HG02981 (cell line): ENCODE data around the gene MANF.

Experiments
- ATAC-seq: cut with Tn5 transposase; IDR thresholded peaks from one replicate; pipeline ENCODE4 v1.9.1; 2021; ENCODE audit warnings: mild to moderate bottlenecking, moderate library complexity; ENCODE audit not compliant: unreplicated experiment

The MANF gene

GRCh38 chr3:51388286-51389029 is 3.4 kb downstream of the MANF start:
- no peak for ATAC-seq

GRCh38 chr3:51389423-51390183 is 4.5 kb downstream of the MANF start:
- no peak for ATAC-seq

- ATAC-seq: no peak
Observed at GRCh38 chr3:51390246-51391074, 5.4 kb downstream of the MANF start.

GRCh38 chr3:51391075-51391565 is 6.0 kb downstream of the MANF start, which contains the start of gene RBM15B:
RBM15B (plus strand) TSS chr3:51391285; CDS start chr3:51391400, 115 bp downstream.
- peak; percentile 93 for ATAC-seq

GRCh38 chr3:51391566-51392354 is 6.7 kb downstream of the MANF start:
- ATAC-seq: peak; percentile 4

GRCh38 chr3:51392355-51393133 is 7.5 kb downstream of the MANF start:
- no peak for ATAC-seq

- no peak for ATAC-seq
Observed at GRCh38 chr3:51393134-51393495, 8.0 kb downstream of the MANF start.

- no peak for ATAC-seq
Observed at GRCh38 chr3:51393564-51393963, 8.5 kb downstream of the MANF start.

- no peak for ATAC-seq
Observed at GRCh38 chr3:51394541-51394940, 9.4 kb downstream of the MANF start.

- no peak for ATAC-seq
Observed at GRCh38 chr3:51395493-51396213, 10.6 kb downstream of the MANF start.

- ATAC-seq: no peak
Observed at GRCh38 chr3:51396401-51396800, 11.3 kb downstream of the MANF start.

- ATAC-seq: no peak
Observed at GRCh38 chr3:51397392-51397791, 12.3 kb downstream of the MANF start.

- ATAC-seq: no peak
Observed at GRCh38 chr3:51398595-51399310, 13.7 kb downstream of the MANF start.

- ATAC-seq: no peak
Observed at GRCh38 chr3:51400166-51400565, 15.1 kb downstream of the MANF start.

- no peak for ATAC-seq
Observed at GRCh38 chr3:51401735-51402134, 16.6 kb downstream of the MANF start.

GRCh38 chr3:51403675-51404074 is 18.6 kb downstream of the MANF start:
- ATAC-seq: no peak

GRCh38 chr3:51408021-51408420 is 22.9 kb downstream of the MANF start:
- no peak for ATAC-seq

GRCh38 chr3:51408813-51409212 is 23.7 kb downstream of the MANF start:
- no peak for ATAC-seq
